MCF 10A (cell line): ENCODE data around the gene RELCH. TPM values are rescaled to one million over a fixed set of nuclear protein-coding genes. Genes with fewer than 3 reads are reported as not detected.

ENCODE experiments used
- BruUV-seq: library from RNA; stranded (reverse); fragments of 400-500 nt; replicated peaks from 2 replicates; lab custom pipeline; 2021; lab: Mats Ljungman, UMichigan
- CTCF ChIA-PET: fragments of 300-600 bp; sonication (Branson Sonifier 250); formaldehyde crosslinking; extraction: SDS; loops from one replicate; lab custom pipeline; 2021; ENCODE audit warnings: antibody characterized with exemption, inconsistent platforms; lab: Yijun Ruan, JAX
- POLR2A ChIA-PET: fragments of 300-600, 350-650 bp; sonication (Branson Sonifier 250); formaldehyde crosslinking; extraction: SDS; loops from one replicate; lab custom pipeline; 2020; ENCODE audit warnings: antibody characterized with exemption, inconsistent platforms; lab: Yijun Ruan, JAX
- DNase-seq: peaks from one replicate; pipeline ENCODE4 v3.0.0-alpha.2; 2018; ENCODE audit not compliant: unreplicated experiment
- H3K27ac Mint-ChIP-seq: one replicate; pipeline ENCODE4 v1.8.0; 2022; ENCODE audit warnings: mild to moderate bottlenecking, low read depth, mixed read lengths; ENCODE audit not compliant: unreplicated experiment
- H3K27me3 Mint-ChIP-seq: one replicate; pipeline ENCODE4 v1.8.0; 2022; ENCODE audit warnings: mixed read lengths; ENCODE audit not compliant: insufficient read depth, unreplicated experiment
- H3K36me3 Mint-ChIP-seq: one replicate; pipeline ENCODE4 v1.8.0; 2022; ENCODE audit warnings: mild to moderate bottlenecking, moderate library complexity, mixed read lengths; ENCODE audit not compliant: insufficient read depth, unreplicated experiment
- H3K4me1 Mint-ChIP-seq: one replicate; pipeline ENCODE4 v1.8.0; 2022; ENCODE audit warnings: mixed read lengths; ENCODE audit not compliant: insufficient read depth, unreplicated experiment
- H3K4me3 Mint-ChIP-seq: one replicate; pipeline ENCODE4 v1.8.0; 2022; ENCODE audit warnings: mild to moderate bottlenecking, moderate library complexity, mixed read lengths; ENCODE audit not compliant: unreplicated experiment
- H3K9me3 Mint-ChIP-seq: one replicate; pipeline ENCODE4 v1.8.0; 2022; ENCODE audit warnings: mixed read lengths; ENCODE audit not compliant: unreplicated experiment
- CTCF ChIP-seq: fragments of 200-600 bp; IDR thresholded peaks from one replicate; pipeline ENCODE4 v1.8.0; 2022; ENCODE audit warnings: antibody characterized with exemption, mild to moderate bottlenecking; ENCODE audit not compliant: unreplicated experiment
- intact Hi-C: fragments of 100-400 bp; cut with micrococcal nuclease; formaldehyde crosslinking; loops from 2 replicates; pipeline ENCODE4 v1.14.1; 2022
- total RNA-seq: library from RNA; stranded (reverse); gene quantifications from 2 replicates; pipeline ENCODE4 v1.2.3, GENCODE V29; 2022

RELCH gene
- total RNA-seq, 1 experiment from 2014 or later, result 24.7 TPM

GRCh38 chr18:62346333-62347088 is 159.5 kb downstream of the RELCH start:
- no peak for DNase-seq
- Mint-ChIP-seq H3K27ac (no peak overlapping the region), H3K9me3 (no peaks in the 10 kb centered on the region), H3K36me3 (no peaks in the 10 kb centered on the region), H3K4me1 (no peaks in the 10 kb centered on the region), H3K27me3 (no peaks in the 10 kb centered on the region), H3K4me3 (no peak overlapping the region)
- intact Hi-C loops, result no loop called here
- TF ChIP-seq CTCF, result no peak
- ChIA-PET POLR2A (interaction anchor here (0.8 kb wide), 1 partner anchor 43 kb away, joined by 3 read pairs; no protein-coding TSS in a partner anchor), CTCF (no interaction called here)
- no TSS peak for BruUV-seq

GRCh38 chr18:62347089-62347506 is 160.0 kb downstream of the RELCH start:
- no peaks in the 10 kb centered on the region for H3K27me3 Mint-ChIP-seq
- no peak overlapping the region for H3K27ac Mint-ChIP-seq
- no peaks in the 10 kb centered on the region for H3K9me3 Mint-ChIP-seq
- DNase-seq, result no peak
- no peaks in the 10 kb centered on the region for H3K4me1 Mint-ChIP-seq
- no TSS peak for BruUV-seq
- intact Hi-C loops, result no loop called here
- ChIA-PET POLR2A (no interaction called here), CTCF (no interaction called here)
- H3K36me3 Mint-ChIP-seq, result no peaks in the 10 kb centered on the region
- no peak for TF ChIP-seq CTCF
- H3K4me3 Mint-ChIP-seq, result no peak overlapping the region

- TF ChIP-seq CTCF, result no peak
- no peak overlapping the region for H3K4me3 Mint-ChIP-seq
- no peak for DNase-seq
- no peaks in the 10 kb centered on the region for H3K27me3 Mint-ChIP-seq
- intact Hi-C loops, result no loop called here
- H3K36me3 Mint-ChIP-seq, result no peaks in the 10 kb centered on the region
- no TSS peak for BruUV-seq
- ChIA-PET POLR2A (interaction anchor here (0.7 kb wide), 1 partner anchor 812 kb away, joined by 3 read pairs; no protein-coding TSS in a partner anchor), CTCF (interaction anchor here (0.6 to 0.7 kb wide), 2 partner anchors 68 to 601 kb away, joined by 3 to 4 read pairs; no protein-coding TSS in a partner anchor)
- H3K9me3 Mint-ChIP-seq, result no peaks in the 10 kb centered on the region
- no peak overlapping the region for H3K27ac Mint-ChIP-seq
- no peaks in the 10 kb centered on the region for H3K4me1 Mint-ChIP-seq
Observed at GRCh38 chr18:62348474-62348873, 161.4 kb downstream of the RELCH start.

- H3K27me3 Mint-ChIP-seq, result no peaks in the 10 kb centered on the region
- H3K4me1 Mint-ChIP-seq, result no peaks in the 10 kb centered on the region
- BruUV-seq, result no TSS peak
- H3K27ac Mint-ChIP-seq, result no peak overlapping the region
- ChIA-PET POLR2A (no interaction called here), CTCF (interaction anchor here (0.5 kb wide), 1 partner anchor 12 kb away, joined by 3 read pairs; no protein-coding TSS in a partner anchor)
- no peaks in the 10 kb centered on the region for H3K9me3 Mint-ChIP-seq
- intact Hi-C loops, result no loop called here
- no peaks in the 10 kb centered on the region for H3K36me3 Mint-ChIP-seq
- no peak for DNase-seq
- no peak for TF ChIP-seq CTCF
- no peak overlapping the region for H3K4me3 Mint-ChIP-seq
Observed at GRCh38 chr18:62353170-62353569, 166.1 kb downstream of the RELCH start.
